Stimulated activated memory B cell treated with anti-CD40 and anti-IgM and Interleukin-4, amounts not matched to agents 10 μg/mL and 1 μg/mL and 100 μg/mL, for 72 hours (primary cell): ENCODE results near the gene SCGB1C2.

ENCODE experiments used
- ATAC-seq: fragments of 150-1000 bp; cut with Tn5 transposase; 2 replicates; pipeline ENCODE4 v1.10.0; 2021
- H3K27ac Mint-ChIP-seq: one replicate; pipeline ENCODE4 v1.8.0; 2022; ENCODE audit warnings: mild to moderate bottlenecking, mixed read lengths
- H3K27me3 Mint-ChIP-seq: one replicate; pipeline ENCODE4 v1.8.0; 2022; ENCODE audit warnings: mixed read lengths
- H3K36me3 Mint-ChIP-seq: one replicate; pipeline ENCODE4 v1.8.0; 2022; ENCODE audit warnings: mixed read lengths
- H3K4me1 Mint-ChIP-seq: one replicate; pipeline ENCODE4 v1.8.0; 2022; ENCODE audit warnings: mixed read lengths
- H3K4me3 Mint-ChIP-seq: one replicate; pipeline ENCODE4 v1.8.0; 2022; ENCODE audit warnings: mild to moderate bottlenecking, moderate library complexity, mixed read lengths
- H3K9me3 Mint-ChIP-seq: one replicate; pipeline ENCODE4 v1.8.0; 2022; ENCODE audit warnings: mixed read lengths

SCGB1C2 gene

GRCh38 chr17:177155-177554 lies 39.8 kb downstream of the SCGB1C2 start:
- Mint-ChIP-seq H3K4me1 (no peaks in the 10 kb centered on the region), H3K9me3 (no peaks in the 10 kb centered on the region), H3K27me3 (peaks cover 31% of the 10 kb centered on the region), H3K27ac (no peak overlapping the region), H3K36me3 (no peaks in the 10 kb centered on the region), H3K4me3 (no peak overlapping the region)
- ATAC-seq = no peak

DNA sequence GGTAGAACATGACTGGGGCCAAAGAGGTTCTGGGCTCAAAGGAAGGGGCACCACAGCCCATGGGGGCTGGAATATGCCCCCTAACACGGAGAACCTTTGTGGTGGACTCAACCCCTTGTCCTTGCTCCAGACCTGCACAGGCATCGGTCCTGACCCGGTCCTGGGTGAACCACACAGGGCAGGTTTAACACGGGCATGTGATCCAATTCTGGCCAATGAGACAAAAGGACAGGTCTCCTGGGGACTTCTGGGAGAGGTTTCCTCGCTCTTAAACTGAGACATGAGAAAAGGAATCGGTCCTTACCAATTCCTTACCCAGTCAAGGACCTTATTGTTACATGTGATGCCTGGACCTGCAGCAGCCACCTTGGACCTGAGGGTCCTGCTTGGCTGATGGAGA lies 40.4 kb downstream of the SCGB1C2 start:
- H3K27ac Mint-ChIP-seq = no peak overlapping the region
- no peak overlapping the region for H3K4me3 Mint-ChIP-seq
- no peaks in the 10 kb centered on the region for H3K36me3 Mint-ChIP-seq
- H3K27me3 Mint-ChIP-seq = peaks cover 37% of the 10 kb centered on the region
- no peaks in the 10 kb centered on the region for H3K9me3 Mint-ChIP-seq
- ATAC-seq = no peak
- no peaks in the 10 kb centered on the region for H3K4me1 Mint-ChIP-seq

- Mint-ChIP-seq H3K27me3 (peaks cover 44% of the 10 kb centered on the region), H3K36me3 (no peaks in the 10 kb centered on the region), H3K27ac (no peak overlapping the region), H3K4me1 (no peaks in the 10 kb centered on the region), H3K4me3 (no peak overlapping the region), H3K9me3 (no peaks in the 10 kb centered on the region)
- no peak for ATAC-seq
These were observed 41.1 kb downstream of the SCGB1C2 start for GRCh38 chr17:178292-179065.

DNA sequence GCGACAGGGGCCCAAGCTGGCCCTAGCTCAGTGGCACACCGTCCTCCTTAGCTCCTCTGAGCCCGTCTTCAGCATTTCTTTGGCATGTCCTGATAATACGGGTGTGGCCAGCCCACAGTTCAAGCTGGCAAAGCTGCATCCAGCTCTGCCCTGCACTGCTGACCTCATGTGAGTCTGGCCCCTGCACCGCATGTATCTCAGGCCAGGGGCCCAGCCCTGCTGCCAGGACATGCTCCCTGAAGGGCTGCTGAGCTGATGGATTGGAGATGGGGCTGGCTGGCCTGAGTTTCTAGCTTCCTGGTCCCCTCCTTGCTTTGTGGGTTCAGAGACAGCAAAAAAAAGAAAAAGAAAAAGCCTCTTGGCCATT lies 41.7 kb downstream of the SCGB1C2 start:
- Mint-ChIP-seq H3K27me3 (peaks cover 49% of the 10 kb centered on the region), H3K4me1 (no peaks in the 10 kb centered on the region), H3K36me3 (no peaks in the 10 kb centered on the region), H3K27ac (no peak overlapping the region), H3K9me3 (no peaks in the 10 kb centered on the region), H3K4me3 (no peak overlapping the region)
- ATAC-seq = no peak

- no peaks in the 10 kb centered on the region for H3K4me1 Mint-ChIP-seq
- H3K4me3 Mint-ChIP-seq = no peak overlapping the region
- no peaks in the 10 kb centered on the region for H3K36me3 Mint-ChIP-seq
- H3K9me3 Mint-ChIP-seq = no peaks in the 10 kb centered on the region
- peaks cover 50% of the 10 kb centered on the region for H3K27me3 Mint-ChIP-seq
- H3K27ac Mint-ChIP-seq = no peak overlapping the region
- ATAC-seq = no peak
These were observed 42.5 kb downstream of the SCGB1C2 start for GRCh38 chr17:179781-180380.

DNA sequence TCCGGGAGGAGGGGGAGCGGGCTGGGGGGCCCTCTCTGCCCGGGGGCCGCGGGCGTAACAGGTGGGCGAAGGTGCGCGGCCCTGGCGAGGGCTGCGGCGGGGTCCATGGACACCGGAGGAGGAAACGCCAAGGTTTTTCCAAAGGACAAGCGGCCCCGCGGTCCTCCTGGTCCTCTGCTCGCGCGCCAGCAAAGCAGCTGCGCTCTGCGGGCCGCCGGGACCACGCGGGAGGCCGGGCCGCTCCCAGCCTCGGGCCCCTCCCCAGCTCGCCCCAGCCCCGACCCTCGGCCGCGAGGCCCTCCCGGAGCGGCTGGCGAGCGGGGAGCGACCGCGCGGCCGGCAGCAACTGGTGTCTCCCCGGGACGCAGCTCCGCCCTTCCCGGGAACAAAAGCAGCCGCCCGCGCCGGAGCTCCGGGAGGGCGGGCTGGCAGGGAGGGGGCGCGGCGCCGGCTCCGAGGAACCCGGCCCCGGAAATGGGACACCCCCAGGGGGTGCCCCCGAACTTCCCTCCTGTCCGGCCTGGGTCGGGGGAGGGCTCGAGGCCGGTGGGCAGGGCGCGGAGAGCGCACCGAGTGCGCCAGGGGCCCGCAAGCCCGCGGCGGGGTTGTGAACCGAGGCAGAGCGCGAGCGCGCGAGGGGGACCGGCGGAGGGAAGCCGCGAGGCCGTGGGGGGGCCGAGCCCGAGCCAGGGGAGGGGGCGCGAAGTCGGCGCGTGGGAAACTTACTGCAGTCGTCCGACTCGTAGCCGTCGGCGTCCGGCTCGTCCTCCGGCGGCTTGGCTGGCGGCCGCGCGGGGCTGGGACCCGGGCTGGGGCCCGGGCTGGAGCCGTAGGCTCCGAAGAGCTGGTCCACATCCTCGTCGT lies 43.2 kb downstream of the SCGB1C2 start:
- H3K4me1 Mint-ChIP-seq = no peaks in the 10 kb centered on the region
- peaks cover 57% of the 10 kb centered on the region for H3K27me3 Mint-ChIP-seq
- H3K27ac Mint-ChIP-seq = no peak overlapping the region
- no peak overlapping the region for H3K4me3 Mint-ChIP-seq
- no peaks in the 10 kb centered on the region for H3K36me3 Mint-ChIP-seq
- no peak for ATAC-seq
- no peaks in the 10 kb centered on the region for H3K9me3 Mint-ChIP-seq

DNA sequence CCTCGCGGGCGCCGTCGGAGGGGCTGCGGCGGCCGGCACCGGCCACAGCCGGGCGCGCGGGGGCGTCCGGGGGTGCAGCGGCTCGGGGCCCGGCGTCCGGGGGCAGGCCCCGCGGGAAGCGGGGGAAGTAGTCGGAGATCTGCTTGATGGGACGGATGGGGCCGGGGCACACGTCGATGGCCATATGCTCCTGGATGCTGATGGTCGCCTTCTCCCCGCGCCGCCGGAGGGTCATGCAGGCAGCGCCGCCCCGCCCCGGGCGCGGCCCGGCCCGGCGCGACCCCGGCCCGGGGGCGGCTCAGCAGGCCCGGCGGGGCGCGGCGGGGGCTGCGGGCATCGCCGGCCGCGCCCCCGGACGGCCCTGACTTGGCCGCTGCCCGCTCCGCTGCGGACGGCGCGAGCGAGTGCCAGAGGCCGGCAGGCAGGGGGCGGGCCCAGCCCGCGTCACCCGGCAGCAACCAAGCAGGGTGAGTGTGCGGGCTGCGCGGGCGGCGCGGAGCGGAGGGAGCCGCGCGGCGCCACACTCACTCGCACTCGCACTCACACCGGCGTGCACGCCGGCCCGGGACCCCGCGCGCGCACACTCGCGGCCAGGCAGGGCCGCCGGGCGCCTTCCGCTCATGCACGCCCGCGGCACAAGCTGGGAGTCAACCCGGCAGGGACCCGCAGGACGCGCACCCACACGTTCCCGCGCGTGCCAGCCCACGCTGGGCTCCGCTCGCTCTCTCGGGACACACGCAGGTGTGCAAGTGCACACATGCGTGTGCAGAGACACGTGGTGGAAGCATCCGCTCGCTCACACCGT lies 44.1 kb downstream of the SCGB1C2 start, which contains the start of gene DOC2B:
Gene DOC2B (minus strand): TSS at position 406 of the 805 bp plus-strand sequence. CDS start 171 bp downstream, at position 235.
- H3K4me1 Mint-ChIP-seq = no peaks in the 10 kb centered on the region
- H3K9me3 Mint-ChIP-seq = no peaks in the 10 kb centered on the region
- no peak within 1 kb of the TSS for H3K27ac Mint-ChIP-seq
- no peak for ATAC-seq
- H3K36me3 Mint-ChIP-seq = no peaks in the 10 kb centered on the region
- H3K4me3 Mint-ChIP-seq = no peak within 1 kb of the TSS
- H3K27me3 Mint-ChIP-seq = peaks cover 62% of the 10 kb centered on the region

DNA sequence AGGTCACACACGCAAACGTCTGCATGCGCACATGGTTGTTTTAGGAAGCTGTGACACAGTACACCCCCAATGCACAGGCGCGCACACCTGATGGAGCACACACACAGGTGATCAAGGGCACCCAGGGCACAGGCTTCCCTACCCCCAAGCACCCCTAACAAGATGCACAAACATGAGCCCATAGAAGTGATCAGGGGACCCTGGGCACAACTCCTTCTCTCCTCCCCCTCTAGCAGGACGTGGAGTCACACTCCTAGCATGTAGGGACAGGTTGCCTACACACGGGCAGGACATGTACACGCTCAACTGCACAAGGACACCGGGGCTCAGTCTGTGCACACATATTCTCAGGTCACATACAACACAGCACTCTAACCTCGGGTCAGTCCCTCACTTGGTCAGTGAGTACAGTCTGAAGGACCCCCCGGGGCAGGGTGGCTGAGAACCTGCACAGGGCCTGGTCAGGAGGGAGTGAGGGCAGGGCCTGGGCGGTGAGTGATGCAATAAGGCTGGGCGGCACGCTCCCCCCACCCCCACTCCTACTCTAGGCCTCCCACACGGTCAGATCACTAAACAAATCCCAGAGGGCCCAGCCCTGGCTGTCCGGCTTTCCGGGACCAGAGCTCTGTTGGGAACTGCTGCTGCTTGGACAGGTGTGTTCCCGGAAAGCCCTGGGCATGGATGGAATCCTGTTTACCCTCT lies 44.8 kb downstream of the SCGB1C2 start:
- Mint-ChIP-seq H3K27me3 (peaks cover 60% of the 10 kb centered on the region), H3K4me1 (no peaks in the 10 kb centered on the region), H3K9me3 (no peaks in the 10 kb centered on the region), H3K4me3 (no peak overlapping the region), H3K36me3 (no peaks in the 10 kb centered on the region), H3K27ac (no peak overlapping the region)
- ATAC-seq = no peak

DNA sequence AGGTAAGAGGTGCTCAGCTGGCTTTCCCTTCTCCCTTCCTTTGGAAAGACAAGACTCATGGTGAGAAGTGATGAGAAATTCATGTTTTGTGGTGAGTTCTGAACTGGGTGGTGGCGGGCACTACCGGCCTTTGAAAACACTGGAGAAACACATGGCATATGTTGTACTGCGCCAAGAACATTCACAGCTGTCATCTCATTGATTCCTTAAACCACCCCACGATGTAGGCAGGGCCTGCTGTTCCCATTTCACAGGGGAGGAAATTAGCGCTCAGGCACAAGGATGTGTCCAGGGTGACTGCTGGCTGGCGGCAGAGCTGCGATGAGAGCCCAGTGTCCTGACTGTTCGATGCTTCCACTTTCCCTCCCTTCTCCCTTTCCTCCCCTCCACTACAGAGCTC lies 45.7 kb downstream of the SCGB1C2 start:
- peaks cover 52% of the 10 kb centered on the region for H3K27me3 Mint-ChIP-seq
- H3K9me3 Mint-ChIP-seq = no peaks in the 10 kb centered on the region
- ATAC-seq = no peak
- H3K27ac Mint-ChIP-seq = no peak overlapping the region
- H3K36me3 Mint-ChIP-seq = no peaks in the 10 kb centered on the region
- H3K4me1 Mint-ChIP-seq = no peaks in the 10 kb centered on the region
- no peak overlapping the region for H3K4me3 Mint-ChIP-seq

- Mint-ChIP-seq H3K4me3 (no peak overlapping the region), H3K27me3 (peaks cover 45% of the 10 kb centered on the region), H3K27ac (no peak overlapping the region), H3K9me3 (no peaks in the 10 kb centered on the region), H3K4me1 (no peaks in the 10 kb centered on the region), H3K36me3 (no peaks in the 10 kb centered on the region)
- no peak for ATAC-seq
These were observed 48.2 kb downstream of the SCGB1C2 start for GRCh38 chr17:185445-186138.

DNA sequence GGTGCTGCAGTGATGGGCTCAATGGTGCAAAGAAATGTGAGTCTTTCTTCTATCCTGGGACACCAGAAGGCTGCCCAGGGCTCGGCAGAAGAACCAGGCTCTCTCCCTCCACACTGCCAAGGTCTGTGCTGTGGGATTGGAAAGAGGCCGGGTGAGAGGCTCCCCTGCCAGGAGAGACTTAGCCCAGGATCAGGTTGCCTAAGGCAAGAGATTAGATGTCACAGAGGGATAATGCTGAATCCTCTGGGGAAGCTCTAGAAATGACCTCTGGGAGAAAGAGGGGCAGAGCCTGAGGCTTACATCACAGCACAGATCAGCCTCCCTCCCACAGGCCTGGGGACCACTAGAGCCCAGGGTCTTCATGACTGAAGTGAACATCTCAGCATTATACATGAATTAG lies 49.8 kb downstream of the SCGB1C2 start:
- H3K4me1 Mint-ChIP-seq = no peaks in the 10 kb centered on the region
- H3K9me3 Mint-ChIP-seq = no peaks in the 10 kb centered on the region
- no peak overlapping the region for H3K4me3 Mint-ChIP-seq
- H3K27ac Mint-ChIP-seq = no peak overlapping the region
- no peaks in the 10 kb centered on the region for H3K36me3 Mint-ChIP-seq
- no peak for ATAC-seq
- H3K27me3 Mint-ChIP-seq = peaks cover 40% of the 10 kb centered on the region
